Measurements from ENCODE around the gene ANKRD34A. TPM values are rescaled to one million over a fixed set of nuclear protein-coding genes. Genes with fewer than 3 reads are reported as not detected.

Gene ANKRD34A
- 0.65 and 0.99 TPM in 2 replicates for total RNA-seq (ENCODE audit: low replicate concordance)

- peak; percentile 4 for TF ChIP-seq CTCF (IDR thresholded peaks at IDR 0.05; ENCODE audit: insufficient read depth, low read length)
- peak; percentile 90 for DNase-seq (ENCODE audit: low read depth)
- peak within 1 kb of the TSS; percentile 85 for H3K4me3 ChIP-seq (ENCODE audit: low read depth, low read length)
These were observed at the start of gene ANKRD34A, which contains the start of gene POLR3GL for GRCh38 chr1:145964328-145965118. ANKRD34A (minus strand) TSS chr1:145964575; CDS start chr1:145961759, 2,816 bp downstream. POLR3GL (plus strand) TSS chr1:145964690; CDS start chr1:145974866, 10,176 bp downstream.

GRCh38 chr1:146013559-146013922 lies 49.2 kb upstream of the ANKRD34A start:
- no peak for DNase-seq (ENCODE audit: low read depth)
- no peak overlapping the region for H3K4me3 ChIP-seq (ENCODE audit: low read depth, low read length)
- no peak for TF ChIP-seq CTCF (IDR thresholded peaks at IDR 0.05; ENCODE audit: insufficient read depth, low read length)

GRCh38 chr1:146012703-146013558 lies 48.6 kb upstream of the ANKRD34A start:
- peak; percentile 89 for DNase-seq (ENCODE audit: low read depth)
- TF ChIP-seq CTCF (IDR thresholded peaks at IDR 0.05; ENCODE audit: insufficient read depth, low read length): peak; percentile 66

GRCh38 chr1:146010126-146010738 lies 45.9 kb upstream of the ANKRD34A start:
- DNase-seq (ENCODE audit: low read depth): no peak

More at GRCh38 chr1:146012703-146013558, 48.6 kb upstream of the ANKRD34A start:
- H3K4me3 ChIP-seq (ENCODE audit: low read depth, low read length): no peak overlapping the region

GRCh38 chr1:146007489-146008133 lies 43.2 kb upstream of the ANKRD34A start:
- no peak for DNase-seq (ENCODE audit: low read depth)
- H3K4me3 ChIP-seq (ENCODE audit: low read depth, low read length): no peak overlapping the region
- TF ChIP-seq CTCF (IDR thresholded peaks at IDR 0.05; ENCODE audit: insufficient read depth, low read length): no peak

More at GRCh38 chr1:146010126-146010738, 45.9 kb upstream of the ANKRD34A start:
- no peak overlapping the region for H3K4me3 ChIP-seq (ENCODE audit: low read depth, low read length)
- TF ChIP-seq CTCF (IDR thresholded peaks at IDR 0.05; ENCODE audit: insufficient read depth, low read length): no peak

GRCh38 chr1:146001709-146002108 lies 37.3 kb upstream of the ANKRD34A start:
- no peak for DNase-seq (ENCODE audit: low read depth)
- H3K4me3 ChIP-seq (ENCODE audit: low read depth, low read length): no peak overlapping the region
- no peak for TF ChIP-seq CTCF (IDR thresholded peaks at IDR 0.05; ENCODE audit: insufficient read depth, low read length)

Data from fibroblast of the aortic adventitia (primary cell).